ENCODE results near the gene SWT1. TPM values are rescaled to one million over a fixed set of nuclear protein-coding genes. Genes with fewer than 3 reads are reported as not detected.

SWT1 gene
- total RNA-seq, 1 donor from 2014 or later, result 3.5 TPM

- H3K27ac Mint-ChIP-seq (ENCODE audit: unreplicated experiment), result no peak overlapping the region
- H3K36me3 Mint-ChIP-seq (ENCODE audit: low read depth), result no peaks in the 10 kb centered on the region
- peaks cover 15% of the 10 kb centered on the region for H3K4me1 Mint-ChIP-seq (ENCODE audit: low read depth)
- H3K27me3 Mint-ChIP-seq (ENCODE audit: low read depth), result no peaks in the 10 kb centered on the region
- no peaks in the 10 kb centered on the region for H3K9me3 Mint-ChIP-seq (ENCODE audit: low read depth)
- TF ChIP-seq, protein P1, sequence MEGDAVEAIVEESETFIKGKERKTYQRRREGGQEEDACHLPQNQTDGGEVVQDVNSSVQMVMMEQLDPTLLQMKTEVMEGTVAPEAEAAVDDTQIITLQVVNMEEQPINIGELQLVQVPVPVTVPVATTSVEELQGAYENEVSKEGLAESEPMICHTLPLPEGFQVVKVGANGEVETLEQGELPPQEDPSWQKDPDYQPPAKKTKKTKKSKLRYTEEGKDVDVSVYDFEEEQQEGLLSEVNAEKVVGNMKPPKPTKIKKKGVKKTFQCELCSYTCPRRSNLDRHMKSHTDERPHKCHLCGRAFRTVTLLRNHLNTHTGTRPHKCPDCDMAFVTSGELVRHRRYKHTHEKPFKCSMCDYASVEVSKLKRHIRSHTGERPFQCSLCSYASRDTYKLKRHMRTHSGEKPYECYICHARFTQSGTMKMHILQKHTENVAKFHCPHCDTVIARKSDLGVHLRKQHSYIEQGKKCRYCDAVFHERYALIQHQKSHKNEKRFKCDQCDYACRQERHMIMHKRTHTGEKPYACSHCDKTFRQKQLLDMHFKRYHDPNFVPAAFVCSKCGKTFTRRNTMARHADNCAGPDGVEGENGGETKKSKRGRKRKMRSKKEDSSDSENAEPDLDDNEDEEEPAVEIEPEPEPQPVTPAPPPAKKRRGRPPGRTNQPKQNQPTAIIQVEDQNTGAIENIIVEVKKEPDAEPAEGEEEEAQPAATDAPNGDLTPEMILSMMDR (IDR thresholded peaks at IDR 0.05), result no peak
- no peak for DNase-seq (ENCODE audit: low spot score)
- no peak overlapping the region for H3K4me3 Mint-ChIP-seq (ENCODE audit: unreplicated experiment)
These were observed 115.0 kb downstream of the SWT1 start for GRCh38 chr1:185271921-185272320.

DNA sequence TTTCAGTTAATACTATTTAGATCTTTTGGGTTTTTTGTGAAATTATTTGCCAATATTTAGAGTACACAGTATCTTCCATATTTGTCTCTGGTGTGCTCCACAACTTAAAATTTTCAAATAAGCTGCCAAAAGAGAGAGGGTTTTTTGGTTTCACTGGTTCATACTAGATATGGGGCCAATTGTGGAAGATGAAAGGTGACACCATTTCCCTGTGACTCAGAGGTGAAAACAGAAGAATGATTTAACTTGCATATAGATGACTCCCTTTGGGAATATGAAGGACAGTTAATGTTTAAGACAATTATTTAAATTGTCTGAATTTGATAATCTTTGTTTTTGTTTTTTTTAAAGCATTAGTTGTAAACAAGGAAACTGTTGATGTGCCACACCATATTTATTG, 122.6 kb downstream of the SWT1 start:
- Mint-ChIP-seq H3K4me1 (ENCODE audit: low read depth) (peaks cover 20% of the 10 kb centered on the region), H3K27ac (ENCODE audit: unreplicated experiment) (no peak overlapping the region), H3K36me3 (ENCODE audit: low read depth) (peaks cover 6% of the 10 kb centered on the region), H3K4me3 (ENCODE audit: unreplicated experiment) (no peak overlapping the region), H3K27me3 (ENCODE audit: low read depth) (no peaks in the 10 kb centered on the region), H3K9me3 (ENCODE audit: low read depth) (no peaks in the 10 kb centered on the region)
- TF ChIP-seq, protein P1 (IDR thresholded peaks at IDR 0.05), result no peak
- DNase-seq (ENCODE audit: low spot score), result no peak

- H3K4me3 Mint-ChIP-seq (ENCODE audit: unreplicated experiment), result no peak overlapping the region
- TF ChIP-seq, protein P1 (IDR thresholded peaks at IDR 0.05), result no peak
- no peaks in the 10 kb centered on the region for H3K27me3 Mint-ChIP-seq (ENCODE audit: low read depth)
- H3K36me3 Mint-ChIP-seq (ENCODE audit: low read depth), result peaks cover 6% of the 10 kb centered on the region
- peaks cover 28% of the 10 kb centered on the region for H3K4me1 Mint-ChIP-seq (ENCODE audit: low read depth)
- H3K27ac Mint-ChIP-seq (ENCODE audit: unreplicated experiment), result no peak overlapping the region
- DNase-seq (ENCODE audit: low spot score), result no peak
- no peaks in the 10 kb centered on the region for H3K9me3 Mint-ChIP-seq (ENCODE audit: low read depth)
These were observed 123.6 kb downstream of the SWT1 start for GRCh38 chr1:185280589-185280988.

GRCh38 chr1:185281245-185281644, 124.3 kb downstream of the SWT1 start:
- H3K4me3 Mint-ChIP-seq (ENCODE audit: unreplicated experiment), result no peak overlapping the region
- no peak overlapping the region for H3K27ac Mint-ChIP-seq (ENCODE audit: unreplicated experiment)
- no peaks in the 10 kb centered on the region for H3K27me3 Mint-ChIP-seq (ENCODE audit: low read depth)
- TF ChIP-seq, protein P1 (IDR thresholded peaks at IDR 0.05), result no peak
- H3K36me3 Mint-ChIP-seq (ENCODE audit: low read depth), result peaks cover 6% of the 10 kb centered on the region
- H3K9me3 Mint-ChIP-seq (ENCODE audit: low read depth), result no peaks in the 10 kb centered on the region
- DNase-seq (ENCODE audit: low spot score), result no peak
- peaks cover 28% of the 10 kb centered on the region for H3K4me1 Mint-ChIP-seq (ENCODE audit: low read depth)

- H3K9me3 Mint-ChIP-seq (ENCODE audit: low read depth), result peaks cover 3% of the 10 kb centered on the region
These were observed 127.1 kb downstream of the SWT1 start for GRCh38 chr1:185284116-185284515.

More at GRCh38 chr1:185284116-185284515, 127.1 kb downstream of the SWT1 start:
- H3K4me1 Mint-ChIP-seq (ENCODE audit: low read depth), result peaks cover 26% of the 10 kb centered on the region
- no peaks in the 10 kb centered on the region for H3K27me3 Mint-ChIP-seq (ENCODE audit: low read depth)
- H3K36me3 Mint-ChIP-seq (ENCODE audit: low read depth), result peaks cover 6% of the 10 kb centered on the region
- DNase-seq (ENCODE audit: low spot score), result no peak
- TF ChIP-seq, protein P1 (IDR thresholded peaks at IDR 0.05), result no peak
- H3K4me3 Mint-ChIP-seq (ENCODE audit: unreplicated experiment), result no peak overlapping the region
- no peak overlapping the region for H3K27ac Mint-ChIP-seq (ENCODE audit: unreplicated experiment)

Data from chondrocyte (in vitro differentiated cells).